IPS-15b (cell line): ENCODE results near the gene GPR137B.

Experiments
- H3K27me3 ChIP-seq: one replicate; pipeline ENCODE4 v1.6.1; 2013; ENCODE audit warnings: low read length; ENCODE audit not compliant: control insufficient read depth, insufficient read depth
- H3K36me3 ChIP-seq: one replicate; pipeline ENCODE4 v1.6.1; 2013; ENCODE audit warnings: low read length; ENCODE audit not compliant: control insufficient read depth, insufficient read depth
- H3K4me1 ChIP-seq: one replicate; pipeline ENCODE4 v1.6.1; 2013; ENCODE audit warnings: mild to moderate bottlenecking, low read length; ENCODE audit not compliant: control insufficient read depth, insufficient read depth
- H3K4me3 ChIP-seq: one replicate; pipeline ENCODE4 v1.5.1; 2013; ENCODE audit warnings: low read depth, low read length
- H3K9ac ChIP-seq: one replicate; pipeline ENCODE4 v1.6.1; 2013; ENCODE audit warnings: low read depth, mild to moderate bottlenecking, low read length
- H3K9me3 ChIP-seq: one replicate; pipeline ENCODE4 v1.6.1; 2013; ENCODE audit warnings: mild to moderate bottlenecking, low read length; ENCODE audit not compliant: control insufficient read depth, insufficient read depth

Gene GPR137B

GRCh38 chr1:236120721-236121153 lies 21.6 kb upstream of the GPR137B start:
- Histone ChIP-seq H3K9ac (no peak overlapping the region), H3K9me3 (no peaks in the 10 kb centered on the region), H3K4me1 (no peaks in the 10 kb centered on the region), H3K27me3 (no peaks in the 10 kb centered on the region), H3K4me3 (no peak overlapping the region), H3K36me3 (no peaks in the 10 kb centered on the region)

GRCh38 chr1:236122176-236122575 lies 20.2 kb upstream of the GPR137B start:
- no peak overlapping the region for H3K4me3 ChIP-seq
- H3K27me3 ChIP-seq: no peaks in the 10 kb centered on the region
- no peak overlapping the region for H3K9ac ChIP-seq
- no peaks in the 10 kb centered on the region for H3K4me1 ChIP-seq
- H3K36me3 ChIP-seq: no peaks in the 10 kb centered on the region
- H3K9me3 ChIP-seq: no peaks in the 10 kb centered on the region

- H3K4me3 ChIP-seq: no peak overlapping the region
- no peaks in the 10 kb centered on the region for H3K4me1 ChIP-seq
- no peak overlapping the region for H3K9ac ChIP-seq
- H3K27me3 ChIP-seq: no peaks in the 10 kb centered on the region
- H3K36me3 ChIP-seq: no peaks in the 10 kb centered on the region
- no peaks in the 10 kb centered on the region for H3K9me3 ChIP-seq
Measured at GRCh38 chr1:236123563-236123962, 18.8 kb upstream of the GPR137B start.

GRCh38 chr1:236124965-236125364 lies 17.4 kb upstream of the GPR137B start:
- H3K27me3 ChIP-seq: no peaks in the 10 kb centered on the region
- H3K9me3 ChIP-seq: no peaks in the 10 kb centered on the region
- H3K4me1 ChIP-seq: peaks cover 2% of the 10 kb centered on the region
- no peaks in the 10 kb centered on the region for H3K36me3 ChIP-seq
- no peak overlapping the region for H3K9ac ChIP-seq
- no peak overlapping the region for H3K4me3 ChIP-seq

GRCh38 chr1:236127045-236127444 lies 15.3 kb upstream of the GPR137B start:
- Histone ChIP-seq H3K9me3 (no peaks in the 10 kb centered on the region), H3K4me1 (peaks cover 2% of the 10 kb centered on the region), H3K9ac (no peak overlapping the region), H3K4me3 (no peak overlapping the region), H3K27me3 (no peaks in the 10 kb centered on the region), H3K36me3 (no peaks in the 10 kb centered on the region)

GRCh38 chr1:236128646-236129178 lies 13.6 kb upstream of the GPR137B start:
- no peak overlapping the region for H3K9ac ChIP-seq

GRCh38 chr1:236129306-236129705 lies 13.0 kb upstream of the GPR137B start:
- no peaks in the 10 kb centered on the region for H3K9me3 ChIP-seq
- peaks cover 2% of the 10 kb centered on the region for H3K4me1 ChIP-seq
- no peak overlapping the region for H3K4me3 ChIP-seq
- H3K9ac ChIP-seq: no peak overlapping the region
- H3K36me3 ChIP-seq: no peaks in the 10 kb centered on the region
- no peaks in the 10 kb centered on the region for H3K27me3 ChIP-seq

More at GRCh38 chr1:236128646-236129178, 13.6 kb upstream of the GPR137B start:
- no peaks in the 10 kb centered on the region for H3K36me3 ChIP-seq
- H3K4me1 ChIP-seq: peaks cover 2% of the 10 kb centered on the region
- H3K4me3 ChIP-seq: no peak overlapping the region
- no peaks in the 10 kb centered on the region for H3K9me3 ChIP-seq
- H3K27me3 ChIP-seq: no peaks in the 10 kb centered on the region

GRCh38 chr1:236130372-236130771 lies 12.0 kb upstream of the GPR137B start:
- Histone ChIP-seq H3K4me1 (peaks cover 2% of the 10 kb centered on the region), H3K4me3 (no peak overlapping the region), H3K36me3 (no peaks in the 10 kb centered on the region), H3K9me3 (no peaks in the 10 kb centered on the region), H3K9ac (no peak overlapping the region), H3K27me3 (no peaks in the 10 kb centered on the region)

- Histone ChIP-seq H3K9ac (no peak overlapping the region), H3K36me3 (no peaks in the 10 kb centered on the region), H3K4me3 (no peak overlapping the region), H3K9me3 (no peaks in the 10 kb centered on the region), H3K27me3 (no peaks in the 10 kb centered on the region), H3K4me1 (peaks cover 2% of the 10 kb centered on the region)
Measured at GRCh38 chr1:236131916-236132315, 10.4 kb upstream of the GPR137B start.

- Histone ChIP-seq H3K4me1 (peaks cover 2% of the 10 kb centered on the region), H3K4me3 (no peak overlapping the region), H3K27me3 (no peaks in the 10 kb centered on the region), H3K36me3 (no peaks in the 10 kb centered on the region), H3K9ac (no peak overlapping the region), H3K9me3 (no peaks in the 10 kb centered on the region)
Measured at GRCh38 chr1:236132420-236133046, 9.8 kb upstream of the GPR137B start.

- H3K4me3 ChIP-seq: no peak overlapping the region
- H3K9me3 ChIP-seq: no peaks in the 10 kb centered on the region
- peaks cover 2% of the 10 kb centered on the region for H3K4me1 ChIP-seq
- H3K36me3 ChIP-seq: no peaks in the 10 kb centered on the region
- no peaks in the 10 kb centered on the region for H3K27me3 ChIP-seq
- H3K9ac ChIP-seq: no peak overlapping the region
Measured at GRCh38 chr1:236133339-236133738, 9.0 kb upstream of the GPR137B start.

- peaks cover 5% of the 10 kb centered on the region for H3K27me3 ChIP-seq
- H3K9ac ChIP-seq: no peak overlapping the region
- no peak overlapping the region for H3K4me3 ChIP-seq
- H3K4me1 ChIP-seq: peaks cover 2% of the 10 kb centered on the region
- H3K36me3 ChIP-seq: no peaks in the 10 kb centered on the region
- H3K9me3 ChIP-seq: no peaks in the 10 kb centered on the region
Measured at GRCh38 chr1:236133802-236134201, 8.5 kb upstream of the GPR137B start.
